A549 (cell line): ENCODE results near the gene TMEM229A. TPM values are rescaled to one million over a fixed set of nuclear protein-coding genes. Genes with fewer than 3 reads are reported as not detected.
"Not testable (repeated sequence)": the region's sequence is repeated elsewhere in the genome, so short reads cannot be mapped to it uniquely, and the experiment has no call there.

Experiments used
- ATAC-seq, 2 experiments: fragments of 200-7000 bp in 1 of 2; fragments of >200 bp in 1 of 2; cut with Nextera tagmentation in 1 of 2; cut with Tn5 transposase in 1 of 2; 3 replicates each; pipeline versions ENCODE4 v1.8.0 to v1.9.1; 2018 to 2020; ENCODE audit warnings: mild to moderate bottlenecking in 1 of 2, moderate library complexity in 1 of 2
- CTCF ChIA-PET: fragments of 300-600 bp; sonication (Branson Sonifier 250); formaldehyde crosslinking; extraction: SDS; loops from one replicate; lab custom pipeline; 2021; ENCODE audit warnings: antibody characterized with exemption, inconsistent platforms; lab: Yijun Ruan, JAX
- POLR2A ChIA-PET: fragments of 350-600 bp; formaldehyde crosslinking; extraction: SDS; loops from one replicate; lab custom pipeline; 2021; ENCODE audit warnings: antibody characterized with exemption, inconsistent platforms; lab: Yijun Ruan, JAX
- DNase-seq, 2 experiments: peaks; one replicate each; pipeline versions ENCODE4 v3.0.0 to v3.0.0-alpha.2; 2011 to 2016; ENCODE audit warnings: low read depth in 1 of 2, low spot score in 1 of 2
- FAIRE-seq: peaks from 2 replicates; lab custom pipeline; 2011; peaks lifted over from hg19 to GRCh38; lab: Jason Lieb, UNC
- H3K27ac ChIP-seq, 2 experiments: fragments of >200 bp; sonication (Bioruptor Twin); formaldehyde crosslinking; 3 replicates each; pipeline ENCODE4 v1.5.1; 2016 to 2017
- H3K4me1 ChIP-seq: fragments of >200 bp; sonication (Bioruptor Twin); formaldehyde crosslinking; 3 replicates; pipeline ENCODE4 v1.6.1; 2016
- H3K4me2 ChIP-seq: fragments of >200 bp; sonication (Bioruptor Twin); formaldehyde crosslinking; 3 replicates; pipeline ENCODE4 v1.6.1; 2016
- H3K4me3 ChIP-seq: fragments of >200 bp; sonication (Bioruptor Twin); formaldehyde crosslinking; 3 replicates; pipeline ENCODE4 v1.5.1; 2016
- H3K9me3 ChIP-seq: fragments of >200 bp; sonication (Bioruptor Twin); formaldehyde crosslinking; 3 replicates; pipeline ENCODE4 v1.6.1; 2016
- CBX2 ChIP-seq: fragments of 200-600 bp; sonication (generic); IDR thresholded peaks from 2 replicates; pipeline ENCODE4 v1.6.1; 2016; ENCODE audit warnings: low read depth, mild to moderate bottlenecking, borderline replicate concordance
- CBX8 ChIP-seq: fragments of 200-600 bp; sonication (generic); IDR thresholded peaks from 2 replicates; pipeline ENCODE4 v1.6.1; 2016
- ESRRA ChIP-seq: fragments of 150-350 bp; IDR thresholded peaks from 2 replicates; pipeline ENCODE4 v1.6.1; 2014; ENCODE audit warnings: mild to moderate bottlenecking, low read length, borderline replicate concordance
- FOSB ChIP-seq: fragments of 250-450 bp; sonication (Bioruptor Pico); IDR thresholded peaks from 2 replicates; pipeline ENCODE4 v1.5.0; 2020; ENCODE audit warnings: mild to moderate bottlenecking, moderate library complexity
- HOXB13 ChIP-seq: fragments of 250-450 bp; sonication (Bioruptor Pico); IDR thresholded peaks from 2 replicates; pipeline ENCODE4 v1.5.0; 2020; ENCODE audit warnings: low read depth, mild to moderate bottlenecking, moderate library complexity
- JUN ChIP-seq, 2 experiments: fragments of >200 bp; sonication (Bioruptor Twin); formaldehyde crosslinking; IDR thresholded peaks; 2 replicates in 1 of 2; 3 replicates in 1 of 2; pipeline ENCODE4 v1.6.1; 2016 to 2017
- JUNB ChIP-seq: fragments of >200 bp; sonication (Bioruptor Twin); formaldehyde crosslinking; IDR thresholded peaks from 2 replicates; pipeline ENCODE4 v1.6.1; 2016
- MAFK ChIP-seq: fragments of 450-650 bp; IDR thresholded peaks from 2 replicates; pipeline ENCODE4 v1.6.1; 2014; ENCODE audit not compliant: partially characterized antibody
- NPAS2 ChIP-seq: fragments of 250-450 bp; sonication (Bioruptor Pico); IDR thresholded peaks from 2 replicates; pipeline ENCODE4 v1.8.0; 2022; ENCODE audit warnings: mild to moderate bottlenecking, moderate library complexity, borderline replicate concordance
- NR3C1 ChIP-seq: fragments of >200 bp; sonication (Bioruptor Twin); formaldehyde crosslinking; IDR thresholded peaks from 3 replicates; pipeline ENCODE4 v1.6.1; 2017
- POLR2AphosphoS2 ChIP-seq: conservative IDR thresholded peaks from 2 replicates; pipeline ENCODE4 v1.6.1; 2012; ENCODE audit warnings: low read length, improper control_type of control experiment, inconsistent platforms
- RARB ChIP-seq: fragments of 250-450 bp; sonication (Bioruptor Pico); IDR thresholded peaks from 2 replicates; pipeline ENCODE4 v1.8.0; 2021; ENCODE audit warnings: mild to moderate bottlenecking, moderate library complexity
- SREBF2 ChIP-seq: fragments of 450-650 bp; IDR thresholded peaks from 2 replicates; pipeline ENCODE4 v1.6.1; 2014; ENCODE audit warnings: mild to moderate bottlenecking, moderate library complexity
- TFCP2L1 ChIP-seq: fragments of 250-450 bp; sonication (Bioruptor Pico); IDR thresholded peaks from 2 replicates; pipeline ENCODE4 v1.5.0; 2021; ENCODE audit warnings: mild to moderate bottlenecking
- TP53 ChIP-seq: fragments of 250-450 bp; sonication (Bioruptor Pico); IDR thresholded peaks from 2 replicates; pipeline ENCODE4 v1.5.0; 2021; ENCODE audit warnings: mild to moderate bottlenecking, moderate library complexity
- ZC3H11A ChIP-seq: fragments of 450-650 bp; IDR thresholded peaks from 2 replicates; pipeline ENCODE4 v1.6.1; 2014; ENCODE audit warnings: antibody characterized with exemption, mild to moderate bottlenecking
- ZFP36 ChIP-seq: fragments of 450-650 bp; IDR thresholded peaks from 2 replicates; pipeline ENCODE4 v1.6.1; 2014; ENCODE audit warnings: borderline replicate concordance; ENCODE audit not compliant: partially characterized antibody
- ZSCAN20 ChIP-seq: fragments of 250-450 bp; sonication (Bioruptor Pico); IDR thresholded peaks from 2 replicates; pipeline ENCODE4 v1.8.0; 2022; ENCODE audit warnings: mild to moderate bottlenecking, moderate library complexity
- WGBS: methylation state at CpG from one replicate; pipeline ENCODE4 v1.1.6; 2017; ENCODE audit errors: missing lambda C conversion rate; 5-methylcytosine and 5-hydroxymethylcytosine counted together
- polyA minus RNA-seq: library from RNA; depleted of rRNA, polyadenylated mRNA; stranded (reverse); fragments of >200 nt; gene quantifications from 2 replicates; pipeline ENCODE4 v1.2.3, GENCODE V29; 2011; rRNA and poly(A)+ RNA removed
- polyA plus RNA-seq, 4 experiments: library from polyadenylated mRNA; depleted of rRNA in 3 of 4; stranded (reverse); fragments of >200 nt; fragmentation: RNase III in 1 of 4; extraction: RNeasy Plus Mini Kit Qiagen cat#74134 plus additional on column Dnase treatment in 1 of 4; gene quantifications; 2 replicates in 3 of 4; 3 replicates in 1 of 4; pipeline ENCODE4 v1.2.3, GENCODE V29; 2011 to 2017
- TF ChIP-seq, protein P1 (sequence below): fragments of 200-600 bp; sonication (generic); IDR thresholded peaks from 2 replicates; pipeline ENCODE4 v1.6.1; 2016; ENCODE audit warnings: antibody characterized with exemption, mild to moderate bottlenecking, moderate library complexity
- TF ChIP-seq, protein P2 (sequence below): fragments of >200 bp; sonication (Bioruptor Twin); formaldehyde crosslinking; IDR thresholded peaks from 3 replicates; pipeline ENCODE4 v1.5.1; 2016
- TF ChIP-seq, protein P3 (sequence below): fragments of 150-350 bp; IDR thresholded peaks from 2 replicates; pipeline ENCODE4 v1.6.1; 2014; ENCODE audit warnings: low read depth, mild to moderate bottlenecking, low read length

TMEM229A gene
- polyA plus RNA-seq (2011; rRNA removed) (not detected in 2 replicates), polyA plus RNA-seq (2017; fragmentation: RNase III; extraction: RNeasy Plus Mini Kit Qiagen cat#74134 plus additional on column Dnase treatment) (not detected in 3 replicates), polyA minus RNA-seq (not detected in 2 replicates)
- polyA plus RNA-seq (2012; cell fraction: cytosol; rRNA removed) = not detected in 2 replicates
- not detected in 2 replicates for polyA plus RNA-seq (2012; cell fraction: nucleus; rRNA removed)

DNA sequence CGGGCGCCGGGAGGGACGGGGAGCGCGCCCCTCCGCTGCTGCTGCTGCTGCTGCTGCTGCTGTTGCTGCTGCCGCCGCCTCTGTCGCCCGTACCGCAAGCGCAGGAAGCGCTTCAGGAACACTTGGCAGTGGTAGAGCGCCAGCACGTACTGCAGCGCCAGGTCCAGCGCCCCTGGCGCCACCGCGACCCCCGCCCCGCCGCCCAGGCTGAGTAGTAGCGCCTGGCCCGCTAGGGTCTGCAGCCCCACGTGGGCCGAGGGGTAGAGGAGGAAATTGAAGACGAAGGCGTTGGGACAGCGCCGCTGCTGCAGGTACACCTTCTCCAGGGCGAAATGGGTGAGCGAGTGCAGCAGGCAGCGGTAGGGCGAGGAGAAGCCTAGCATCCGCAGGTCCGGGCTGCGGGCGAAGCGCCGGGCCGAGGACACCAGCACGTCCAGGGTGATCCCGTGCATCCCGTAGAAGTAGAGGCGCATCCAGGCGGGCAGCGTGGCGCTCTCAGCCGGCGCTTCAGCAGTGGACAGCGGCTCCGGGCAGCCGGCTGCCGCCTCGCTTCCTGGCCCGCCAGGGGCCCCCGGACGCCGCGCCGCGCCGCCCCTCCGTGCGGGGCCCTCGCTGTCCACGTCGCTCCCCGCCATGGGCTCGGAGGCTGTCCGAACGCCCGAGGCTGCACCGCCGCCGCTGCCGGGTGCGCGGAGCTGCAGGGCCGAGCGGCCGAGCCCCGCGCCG, at the start of gene TMEM229A:
Gene TMEM229A, minus strand, starts transcription at position 699 of the 726 bp plus-strand sequence. Its CDS starts 64 bp downstream, at position 635.
- 18% methylated on average over 12 of the region's 87 CpGs for WGBS
- peak within 1 kb of the TSS in 1 of 2 experiments; percentile 16; a peak in 1 of 6 replicates for H3K27ac ChIP-seq
- FAIRE-seq = no peak
- peak; percentile 90 to 92 for ATAC-seq
- ChIA-PET CTCF (no interaction called here), POLR2A (no interaction called here)
- peak within 1 kb of the TSS; percentile 90 for H3K4me2 ChIP-seq
- peak within 1 kb of the TSS; percentile 44 for H3K4me3 ChIP-seq
- peak; percentile 22 to 25 for DNase-seq
- peaks cover 8% of the 10 kb centered on the region; the same call in 1 of the 3 replicates for H3K4me1 ChIP-seq
- no peaks in the 10 kb centered on the region for H3K9me3 ChIP-seq
- TF ChIP-seq JUN (IDR thresholded peaks at IDR 0.05) (no peak), POLR2AphosphoS2 (no peak), RARB (CRISPR knock-in tag) (no peak), ZSCAN20 (CRISPR knock-in tag) (no peak), TP53 (CRISPR knock-in tag) (no peak), FOSB (CRISPR knock-in tag) (no peak), CBX2 (no peak), TFCP2L1 (no peak), ZFP36 (no peak), SREBF2 (no peak), ZC3H11A (no peak), ESRRA (no peak)
- TF ChIP-seq, protein P1, sequence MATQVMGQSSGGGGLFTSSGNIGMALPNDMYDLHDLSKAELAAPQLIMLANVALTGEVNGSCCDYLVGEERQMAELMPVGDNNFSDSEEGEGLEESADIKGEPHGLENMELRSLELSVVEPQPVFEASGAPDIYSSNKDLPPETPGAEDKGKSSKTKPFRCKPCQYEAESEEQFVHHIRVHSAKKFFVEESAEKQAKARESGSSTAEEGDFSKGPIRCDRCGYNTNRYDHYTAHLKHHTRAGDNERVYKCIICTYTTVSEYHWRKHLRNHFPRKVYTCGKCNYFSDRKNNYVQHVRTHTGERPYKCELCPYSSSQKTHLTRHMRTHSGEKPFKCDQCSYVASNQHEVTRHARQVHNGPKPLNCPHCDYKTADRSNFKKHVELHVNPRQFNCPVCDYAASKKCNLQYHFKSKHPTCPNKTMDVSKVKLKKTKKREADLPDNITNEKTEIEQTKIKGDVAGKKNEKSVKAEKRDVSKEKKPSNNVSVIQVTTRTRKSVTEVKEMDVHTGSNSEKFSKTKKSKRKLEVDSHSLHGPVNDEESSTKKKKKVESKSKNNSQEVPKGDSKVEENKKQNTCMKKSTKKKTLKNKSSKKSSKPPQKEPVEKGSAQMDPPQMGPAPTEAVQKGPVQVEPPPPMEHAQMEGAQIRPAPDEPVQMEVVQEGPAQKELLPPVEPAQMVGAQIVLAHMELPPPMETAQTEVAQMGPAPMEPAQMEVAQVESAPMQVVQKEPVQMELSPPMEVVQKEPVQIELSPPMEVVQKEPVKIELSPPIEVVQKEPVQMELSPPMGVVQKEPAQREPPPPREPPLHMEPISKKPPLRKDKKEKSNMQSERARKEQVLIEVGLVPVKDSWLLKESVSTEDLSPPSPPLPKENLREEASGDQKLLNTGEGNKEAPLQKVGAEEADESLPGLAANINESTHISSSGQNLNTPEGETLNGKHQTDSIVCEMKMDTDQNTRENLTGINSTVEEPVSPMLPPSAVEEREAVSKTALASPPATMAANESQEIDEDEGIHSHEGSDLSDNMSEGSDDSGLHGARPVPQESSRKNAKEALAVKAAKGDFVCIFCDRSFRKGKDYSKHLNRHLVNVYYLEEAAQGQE = peak; percentile 85
- TF ChIP-seq, protein P2, sequence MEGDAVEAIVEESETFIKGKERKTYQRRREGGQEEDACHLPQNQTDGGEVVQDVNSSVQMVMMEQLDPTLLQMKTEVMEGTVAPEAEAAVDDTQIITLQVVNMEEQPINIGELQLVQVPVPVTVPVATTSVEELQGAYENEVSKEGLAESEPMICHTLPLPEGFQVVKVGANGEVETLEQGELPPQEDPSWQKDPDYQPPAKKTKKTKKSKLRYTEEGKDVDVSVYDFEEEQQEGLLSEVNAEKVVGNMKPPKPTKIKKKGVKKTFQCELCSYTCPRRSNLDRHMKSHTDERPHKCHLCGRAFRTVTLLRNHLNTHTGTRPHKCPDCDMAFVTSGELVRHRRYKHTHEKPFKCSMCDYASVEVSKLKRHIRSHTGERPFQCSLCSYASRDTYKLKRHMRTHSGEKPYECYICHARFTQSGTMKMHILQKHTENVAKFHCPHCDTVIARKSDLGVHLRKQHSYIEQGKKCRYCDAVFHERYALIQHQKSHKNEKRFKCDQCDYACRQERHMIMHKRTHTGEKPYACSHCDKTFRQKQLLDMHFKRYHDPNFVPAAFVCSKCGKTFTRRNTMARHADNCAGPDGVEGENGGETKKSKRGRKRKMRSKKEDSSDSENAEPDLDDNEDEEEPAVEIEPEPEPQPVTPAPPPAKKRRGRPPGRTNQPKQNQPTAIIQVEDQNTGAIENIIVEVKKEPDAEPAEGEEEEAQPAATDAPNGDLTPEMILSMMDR = 0 out of 3 replicates have a peak, but pooled peaks have one; percentile 11

DNA sequence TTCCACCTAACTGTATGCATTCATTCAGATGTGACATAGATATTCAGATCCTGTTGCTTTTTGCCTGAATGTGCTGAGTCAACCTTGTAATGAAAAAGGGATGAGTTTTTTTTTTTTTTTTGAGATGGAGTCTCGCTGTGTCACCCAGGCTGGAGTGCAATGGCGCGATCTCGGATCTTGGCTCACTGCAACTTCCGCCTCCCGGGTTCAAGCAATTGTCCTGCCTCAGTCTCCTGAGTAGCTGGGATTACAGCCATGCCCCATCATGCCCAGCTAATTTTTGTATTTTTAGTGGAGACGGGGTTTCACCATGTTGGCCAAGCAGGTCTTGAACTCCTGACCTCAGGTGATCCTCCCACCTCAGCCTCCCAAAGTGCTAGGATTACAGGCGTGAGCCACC, 49.4 kb upstream of the TMEM229A start:
- 80% methylated on average over 8 of the region's 8 CpGs for WGBS
- H3K4me2 ChIP-seq, POLR2A ChIA-PET, H3K27ac ChIP-seq, ATAC-seq, H3K9me3 ChIP-seq: not testable (repeated sequence)
- peak; percentile 2 for TF ChIP-seq MAFK
- TF ChIP-seq, all 56 proteins: peak for 1; not testable (repeated sequence) for 55
- H3K4me1 ChIP-seq, H3K4me3 ChIP-seq, DNase-seq, CTCF ChIA-PET, FAIRE-seq: not testable (repeated sequence)

DNA sequence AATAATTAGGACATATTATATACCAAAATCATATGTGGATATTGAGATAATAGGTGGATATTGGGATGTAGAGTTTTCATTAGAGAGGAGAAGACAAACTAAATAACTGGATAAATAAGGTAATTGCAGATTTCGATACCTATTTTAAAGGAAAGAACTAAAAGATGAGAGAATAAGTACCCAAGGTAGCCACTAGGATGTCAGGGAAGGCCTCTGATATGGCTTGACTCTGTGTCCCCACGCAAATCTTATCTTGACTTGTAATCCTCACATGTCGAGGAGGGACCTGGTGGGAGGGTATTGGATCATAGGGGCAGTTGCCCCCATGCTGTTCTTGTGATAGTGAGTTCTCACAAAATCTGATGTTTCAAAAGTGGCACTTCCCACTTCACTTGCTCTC, 44.7 kb upstream of the TMEM229A start:
- no peak overlapping the region for H3K4me2 ChIP-seq
- POLR2A ChIA-PET = no interaction called here

More for the DNA sequence above, 44.7 kb upstream of the TMEM229A start:
- Histone ChIP-seq H3K9me3 (no peaks in the 10 kb centered on the region), H3K4me1 (peaks cover 8% of the 10 kb centered on the region; the same call in 1 of the 3 replicates), H3K27ac (no peak overlapping the region), H3K4me3 (no peak overlapping the region)
- CTCF ChIA-PET = no interaction called here
- no peak for ATAC-seq
- TF ChIP-seq, protein P3, sequence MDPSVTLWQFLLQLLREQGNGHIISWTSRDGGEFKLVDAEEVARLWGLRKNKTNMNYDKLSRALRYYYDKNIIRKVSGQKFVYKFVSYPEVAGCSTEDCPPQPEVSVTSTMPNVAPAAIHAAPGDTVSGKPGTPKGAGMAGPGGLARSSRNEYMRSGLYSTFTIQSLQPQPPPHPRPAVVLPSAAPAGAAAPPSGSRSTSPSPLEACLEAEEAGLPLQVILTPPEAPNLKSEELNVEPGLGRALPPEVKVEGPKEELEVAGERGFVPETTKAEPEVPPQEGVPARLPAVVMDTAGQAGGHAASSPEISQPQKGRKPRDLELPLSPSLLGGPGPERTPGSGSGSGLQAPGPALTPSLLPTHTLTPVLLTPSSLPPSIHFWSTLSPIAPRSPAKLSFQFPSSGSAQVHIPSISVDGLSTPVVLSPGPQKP = no peak
- TF ChIP-seq JUNB (no peak), NPAS2 (CRISPR knock-in tag) (no peak), CBX8 (no peak), HOXB13 (no peak), NR3C1 (no peak), MAFK (no peak)
- FAIRE-seq = no peak
- 7% methylated on average over 3 of the region's 3 CpGs for WGBS
- no peak for DNase-seq
